Parathyroid adenoma (tissue), 2 donors: ENCODE measurements around the gene XAB2.
A peak's percentile ranks its signal among the peaks of the same experiment; 100 is the strongest.

Experiments used
- H2AFZ ChIP-seq: fragments of 300-600 bp; sonication (generic); one replicate; pipeline ENCODE4 v1.7.0; 2017; ENCODE audit warnings: antibody characterized with exemption, mild to moderate bottlenecking
- H3K27ac ChIP-seq: fragments of 300-600 bp; sonication (generic); one replicate; pipeline ENCODE4 v1.7.0; 2017
- H3K27me3 ChIP-seq: fragments of 300-600 bp; sonication (generic); one replicate; pipeline ENCODE4 v1.7.0; 2017; ENCODE audit warnings: low read length; ENCODE audit not compliant: control insufficient read depth, insufficient read depth
- H3K36me3 ChIP-seq: fragments of 300-600 bp; sonication (generic); one replicate; pipeline ENCODE4 v1.7.0; 2017; ENCODE audit warnings: low read length; ENCODE audit not compliant: control insufficient read depth, insufficient read depth
- H3K4me1 ChIP-seq: fragments of 300-600 bp; sonication (generic); one replicate; pipeline ENCODE4 v1.7.0; 2017; ENCODE audit warnings: control low read depth
- H3K4me2 ChIP-seq: fragments of 300-600 bp; sonication (generic); one replicate; pipeline ENCODE4 v1.7.0; 2017; ENCODE audit warnings: low read length
- H3K4me3 ChIP-seq: fragments of 300-600 bp; sonication (generic); one replicate; pipeline ENCODE4 v1.7.0; 2017; ENCODE audit warnings: low read depth, low read length
- H3K79me2 ChIP-seq: fragments of 300-600 bp; sonication (generic); one replicate; pipeline ENCODE4 v1.7.0; 2017; ENCODE audit warnings: control low read depth
- H3K9ac ChIP-seq: fragments of 300-600 bp; sonication (generic); one replicate; pipeline ENCODE4 v1.7.0; 2017; ENCODE audit warnings: mild to moderate bottlenecking
- H3K9me3 ChIP-seq: fragments of 300-600 bp; sonication (generic); one replicate; pipeline ENCODE4 v1.7.0; 2017; ENCODE audit warnings: low read length; ENCODE audit not compliant: control insufficient read depth
- CTCF ChIP-seq: fragments of 300-600 bp; sonication (generic); IDR thresholded peaks from one replicate; pipeline ENCODE4 v1.7.0; 2017; ENCODE audit warnings: antibody characterized with exemption, mild to moderate bottlenecking
- donor health status: primary hyperparathyroidism.

The XAB2 gene

GRCh38 chr19:7654401-7654800 lies 25.1 kb upstream of the XAB2 start:
- Histone ChIP-seq H3K4me1 (no peaks in the 10 kb centered on the region), H3K4me2 (no peak overlapping the region)
- TF ChIP-seq CTCF = no peak

GRCh38 chr19:7652061-7652641 lies 22.8 kb upstream of the XAB2 start:
- TF ChIP-seq CTCF = peak; percentile 97
- H3K27me3 ChIP-seq = no peaks in the 10 kb centered on the region
- peak overlapping the region; percentile 29 for H3K4me3 ChIP-seq
- peak overlapping the region; percentile 67 for H3K4me2 ChIP-seq
- no peaks in the 10 kb centered on the region for H3K36me3 ChIP-seq
- H3K4me1 ChIP-seq = no peaks in the 10 kb centered on the region
- peak overlapping the region; percentile 66 for H2AFZ ChIP-seq
- H3K9ac ChIP-seq = no peak overlapping the region
- H3K27ac ChIP-seq = no peak overlapping the region
- H3K9me3 ChIP-seq = no peaks in the 10 kb centered on the region
- H3K79me2 ChIP-seq = no peaks in the 10 kb centered on the region

More at GRCh38 chr19:7654401-7654800, 25.1 kb upstream of the XAB2 start:
- no peak overlapping the region for H2AFZ ChIP-seq
- H3K27ac ChIP-seq = no peak overlapping the region
- no peaks in the 10 kb centered on the region for H3K79me2 ChIP-seq
- no peaks in the 10 kb centered on the region for H3K27me3 ChIP-seq
- H3K36me3 ChIP-seq = no peaks in the 10 kb centered on the region
- H3K4me3 ChIP-seq = no peak overlapping the region
- no peak overlapping the region for H3K9ac ChIP-seq
- no peaks in the 10 kb centered on the region for H3K9me3 ChIP-seq

- Histone ChIP-seq H3K9me3 (no peaks in the 10 kb centered on the region), H3K27ac (no peak overlapping the region), H3K79me2 (no peaks in the 10 kb centered on the region), H3K27me3 (no peaks in the 10 kb centered on the region), H2AFZ (no peak overlapping the region), H3K9ac (no peak overlapping the region), H3K4me3 (no peak overlapping the region), H3K4me2 (no peak overlapping the region), H3K4me1 (no peaks in the 10 kb centered on the region), H3K36me3 (no peaks in the 10 kb centered on the region)
- no peak for TF ChIP-seq CTCF
These were observed 20.8 kb upstream of the XAB2 start for GRCh38 chr19:7650148-7650547.

- Histone ChIP-seq H3K4me3 (no peak overlapping the region), H3K27ac (no peak overlapping the region), H3K4me1 (no peaks in the 10 kb centered on the region), H2AFZ (no peak overlapping the region), H3K36me3 (no peaks in the 10 kb centered on the region), H3K4me2 (no peak overlapping the region), H3K9ac (no peak overlapping the region), H3K27me3 (no peaks in the 10 kb centered on the region), H3K9me3 (no peaks in the 10 kb centered on the region), H3K79me2 (no peaks in the 10 kb centered on the region)
- TF ChIP-seq CTCF = no peak
These were observed 19.1 kb upstream of the XAB2 start for GRCh38 chr19:7648265-7649014.

- Histone ChIP-seq H3K9ac (no peak overlapping the region), H3K4me3 (no peak overlapping the region), H2AFZ (no peak overlapping the region), H3K27me3 (no peaks in the 10 kb centered on the region), H3K4me1 (no peaks in the 10 kb centered on the region), H3K79me2 (no peaks in the 10 kb centered on the region), H3K27ac (no peak overlapping the region), H3K4me2 (no peak overlapping the region), H3K9me3 (no peaks in the 10 kb centered on the region), H3K36me3 (no peaks in the 10 kb centered on the region)
- TF ChIP-seq CTCF = no peak
These were observed 17.8 kb upstream of the XAB2 start for GRCh38 chr19:7647156-7647555.
